ENCODE measurements around the gene RERE. TPM values are rescaled to one million over a fixed set of nuclear protein-coding genes. Genes with fewer than 3 reads are reported as not detected.

The RERE gene
- total RNA-seq, 1 experiment from 2014 or later, result 55.2 TPM

DNA sequence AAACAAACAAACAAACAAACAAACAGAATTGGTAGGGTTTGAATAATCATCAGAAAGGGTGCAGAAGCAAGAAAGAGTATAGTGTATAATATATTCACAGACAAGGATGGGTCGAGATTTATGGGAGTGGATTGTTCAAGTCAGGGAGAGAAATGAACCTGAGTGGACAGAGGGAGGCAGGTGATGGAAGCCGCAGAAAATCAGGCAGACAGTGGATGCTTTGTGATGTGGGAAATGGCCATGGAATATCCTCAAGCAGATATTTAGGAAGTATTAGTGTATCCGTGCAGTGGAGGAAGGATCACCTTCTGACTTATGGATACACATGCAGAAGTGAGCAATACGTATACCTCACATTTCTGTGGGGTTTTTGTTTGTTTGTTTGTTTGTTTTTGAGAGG, 513.6 kb downstream of the RERE start:
- Histone ChIP-seq H3K4me1 (ENCODE audit: low read length) (no peaks in the 10 kb centered on the region), H4K20me1 (ENCODE audit: insufficient read depth, low read depth, low read length) (no peaks in the 10 kb centered on the region), H3K4me2 (ENCODE audit: low read depth, low read length, poor library complexity, severe bottlenecking) (no peak overlapping the region), H3K9me3 (ENCODE audit: low read length) (no peaks in the 10 kb centered on the region), H3K4me3 (ENCODE audit: low read length) (no peak overlapping the region), H3K79me2 (ENCODE audit: low read length) (no peaks in the 10 kb centered on the region), H3K27me3 (ENCODE audit: low read length) (no peaks in the 10 kb centered on the region), H3K27ac (ENCODE audit: low read length) (no peak overlapping the region), H3K9ac (ENCODE audit: low read length) (no peak overlapping the region), H3K36me3 (ENCODE audit: insufficient read depth, low read length) (no peaks in the 10 kb centered on the region), H3K9me2 (replicated peaks; ENCODE audit: insufficient read depth, low read length) (no peaks in the 10 kb centered on the region), H2AFZ (ENCODE audit: low read length) (no peak overlapping the region)
- no peak for DNase-seq

DNA sequence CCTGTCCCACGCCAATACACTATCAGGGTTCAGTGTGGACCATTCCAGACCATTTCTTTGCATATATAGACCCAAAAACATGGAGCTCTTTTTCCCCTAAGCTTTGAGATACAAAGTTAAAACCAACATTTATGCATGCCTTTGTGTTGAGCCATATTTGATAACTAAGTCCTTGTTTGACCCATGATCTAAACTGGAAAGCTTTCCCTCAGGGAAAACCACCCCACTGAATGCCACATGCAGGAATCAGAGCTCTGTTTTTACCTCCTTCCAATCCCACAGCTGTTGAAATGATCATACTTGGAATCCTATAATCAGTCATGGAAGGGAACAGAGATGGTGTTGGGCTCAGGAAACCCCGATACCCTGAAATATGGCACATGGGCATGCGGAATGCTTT, 514.3 kb downstream of the RERE start:
- Histone ChIP-seq H3K4me3 (ENCODE audit: low read length) (no peak overlapping the region), H3K9me2 (replicated peaks; ENCODE audit: insufficient read depth, low read length) (no peaks in the 10 kb centered on the region)

More for the DNA sequence above, 514.3 kb downstream of the RERE start:
- Histone ChIP-seq H3K4me2 (ENCODE audit: low read depth, low read length, poor library complexity, severe bottlenecking) (no peak overlapping the region), H3K36me3 (ENCODE audit: insufficient read depth, low read length) (no peaks in the 10 kb centered on the region), H2AFZ (ENCODE audit: low read length) (no peak overlapping the region), H3K27me3 (ENCODE audit: low read length) (no peaks in the 10 kb centered on the region), H3K79me2 (ENCODE audit: low read length) (no peaks in the 10 kb centered on the region), H3K27ac (ENCODE audit: low read length) (no peak overlapping the region), H3K9me3 (ENCODE audit: low read length) (no peaks in the 10 kb centered on the region), H4K20me1 (ENCODE audit: insufficient read depth, low read depth, low read length) (no peaks in the 10 kb centered on the region), H3K9ac (ENCODE audit: low read length) (no peak overlapping the region), H3K4me1 (ENCODE audit: low read length) (no peaks in the 10 kb centered on the region)
- no peak for DNase-seq

Small RNAs within 50 kb of the gene (small RNA-seq; reads per million reads assigned to genes)
- gene MIR6728, result 0.20 reads per million
- gene RF00019, result not detected
- not detected for gene RF00599

Other genes starting within 250 kb of the RERE start
- 1,044 and 1,347 TPM in 2 replicates for gene ENO1, start 61.0 kb upstream of the RERE start, total RNA-seq (2014; rRNA removed; shearing (Covaris generic); ENCODE audit: low replicate concordance)
- gene CA6, start 128.2 kb upstream of the RERE start, total RNA-seq (2014; rRNA removed; shearing (Covaris generic); ENCODE audit: low replicate concordance), result not detected in 2 replicates
- gene SLC2A7, start 208.8 kb upstream of the RERE start, total RNA-seq (2014; rRNA removed; shearing (Covaris generic); ENCODE audit: low replicate concordance), result not detected in 2 replicates

Measured in Karpas-422 (cell line).